NB4 (cell line): ENCODE data around the gene CCDC38.
"Not testable (repeated sequence)": the region's sequence is repeated elsewhere in the genome, so short reads cannot be mapped to it uniquely, and the experiment has no call there.

Experiments
- DNase-seq: peaks from one replicate; pipeline ENCODE4 v3.0.0; 2010; ENCODE audit warnings: low read depth
- H3K4me3 ChIP-seq: one replicate; pipeline ENCODE4 v1.5.1; 2011; ENCODE audit warnings: mild to moderate bottlenecking, low read depth, low read length, moderate library complexity
- CTCF ChIP-seq: IDR thresholded peaks from one replicate; pipeline ENCODE4 v1.5.1; 2012; ENCODE audit warnings: low read depth, low read length
- MAX ChIP-seq: IDR thresholded peaks from 2 replicates; pipeline ENCODE4 v1.6.1; 2011; ENCODE audit warnings: low read depth, low read length
- MYC ChIP-seq: IDR thresholded peaks from 2 replicates; pipeline ENCODE4 v1.6.1; 2011; ENCODE audit warnings: low read depth, low read length
- POLR2A ChIP-seq: IDR thresholded peaks from 2 replicates; pipeline ENCODE4 v1.6.1; 2011; ENCODE audit warnings: mild to moderate bottlenecking; ENCODE audit not compliant: insufficient read length; ENCODE audit errors: extremely low read depth

Gene CCDC38

GRCh38 chr12:95976416-95976832 is 34.0 kb upstream of the CCDC38 start:
- no peak overlapping the region for H3K4me3 ChIP-seq
- DNase-seq, result no peak
- no peak for TF ChIP-seq MYC

- DNase-seq, result no peak
- TF ChIP-seq CTCF (no peak), MAX (no peak), POLR2A (no peak), MYC (no peak)
- H3K4me3 ChIP-seq, result no peak overlapping the region
These were observed 33.1 kb upstream of the CCDC38 start for GRCh38 chr12:95975491-95975890.

- no peak for DNase-seq
- no peak overlapping the region for H3K4me3 ChIP-seq
- TF ChIP-seq MAX (no peak), POLR2A (no peak), MYC (no peak), CTCF (no peak)
These were observed 31.9 kb upstream of the CCDC38 start for GRCh38 chr12:95974358-95974757.

- no peak for TF ChIP-seq CTCF
- no peak for TF ChIP-seq POLR2A
- TF ChIP-seq MAX, result no peak
- no peak for TF ChIP-seq MYC
- no peak overlapping the region for H3K4me3 ChIP-seq
- DNase-seq, result no peak
These were observed 30.5 kb upstream of the CCDC38 start for GRCh38 chr12:95972832-95973456.

GRCh38 chr12:95970905-95971304 is 28.5 kb upstream of the CCDC38 start:
- no peak for DNase-seq
- H3K4me3 ChIP-seq, result no peak overlapping the region
- TF ChIP-seq MYC (no peak), MAX (no peak), POLR2A (no peak), CTCF (no peak)

GRCh38 chr12:95969116-95969515 is 26.7 kb upstream of the CCDC38 start:
- H3K4me3 ChIP-seq, DNase-seq: not testable (repeated sequence)

GRCh38 chr12:95967301-95967700 is 24.9 kb upstream of the CCDC38 start:
- TF ChIP-seq POLR2A, result no peak
- TF ChIP-seq CTCF, result no peak
- TF ChIP-seq MYC, result no peak
- TF ChIP-seq MAX, result no peak
- no peak overlapping the region for H3K4me3 ChIP-seq
- no peak for DNase-seq
